Stimulated activated effector memory CD8-positive, alpha-beta T cell treated with anti-CD3 and anti-CD28 coated beads, Interleukin-12 subunit alpha, Interleukin-12 subunit beta, amount 100 ng/mL, for 72 hours (primary cell): ENCODE results near the gene IGFBP3.
A peak's percentile ranks its signal among the peaks of the same experiment; 100 is the strongest.
"Not testable (repeated sequence)": the region's sequence is repeated elsewhere in the genome, so short reads cannot be mapped to it uniquely, and the experiment has no call there.

Experiments
- ATAC-seq: fragments of 150-1000 bp; cut with Tn5 transposase; 2 replicates; pipeline ENCODE4 v1.10.0; 2021
- DNase-seq, 2 donors: peaks; one replicate each; pipeline ENCODE4 v3.0.0; 2021 to 2022; ENCODE audit warnings: low spot score in 2 of 2
- H3K27ac Mint-ChIP-seq: one replicate; pipeline ENCODE4 v1.8.0; 2022; ENCODE audit warnings: mild to moderate bottlenecking, mixed read lengths
- H3K36me3 Mint-ChIP-seq: one replicate; pipeline ENCODE4 v1.8.0; 2022; ENCODE audit warnings: mild to moderate bottlenecking, mixed read lengths
- H3K4me1 Mint-ChIP-seq: one replicate; pipeline ENCODE4 v1.8.0; 2022; ENCODE audit warnings: mixed read lengths
- H3K4me3 Mint-ChIP-seq: one replicate; pipeline ENCODE4 v1.8.0; 2022; ENCODE audit warnings: mild to moderate bottlenecking, mixed read lengths
- H3K9me3 Mint-ChIP-seq: one replicate; pipeline ENCODE4 v1.8.0; 2022; ENCODE audit warnings: mixed read lengths

Gene IGFBP3, protein sequence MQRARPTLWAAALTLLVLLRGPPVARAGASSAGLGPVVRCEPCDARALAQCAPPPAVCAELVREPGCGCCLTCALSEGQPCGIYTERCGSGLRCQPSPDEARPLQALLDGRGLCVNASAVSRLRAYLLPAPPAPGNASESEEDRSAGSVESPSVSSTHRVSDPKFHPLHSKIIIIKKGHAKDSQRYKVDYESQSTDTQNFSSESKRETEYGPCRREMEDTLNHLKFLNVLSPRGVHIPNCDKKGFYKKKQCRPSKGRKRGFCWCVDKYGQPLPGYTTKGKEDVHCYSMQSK

DNA sequence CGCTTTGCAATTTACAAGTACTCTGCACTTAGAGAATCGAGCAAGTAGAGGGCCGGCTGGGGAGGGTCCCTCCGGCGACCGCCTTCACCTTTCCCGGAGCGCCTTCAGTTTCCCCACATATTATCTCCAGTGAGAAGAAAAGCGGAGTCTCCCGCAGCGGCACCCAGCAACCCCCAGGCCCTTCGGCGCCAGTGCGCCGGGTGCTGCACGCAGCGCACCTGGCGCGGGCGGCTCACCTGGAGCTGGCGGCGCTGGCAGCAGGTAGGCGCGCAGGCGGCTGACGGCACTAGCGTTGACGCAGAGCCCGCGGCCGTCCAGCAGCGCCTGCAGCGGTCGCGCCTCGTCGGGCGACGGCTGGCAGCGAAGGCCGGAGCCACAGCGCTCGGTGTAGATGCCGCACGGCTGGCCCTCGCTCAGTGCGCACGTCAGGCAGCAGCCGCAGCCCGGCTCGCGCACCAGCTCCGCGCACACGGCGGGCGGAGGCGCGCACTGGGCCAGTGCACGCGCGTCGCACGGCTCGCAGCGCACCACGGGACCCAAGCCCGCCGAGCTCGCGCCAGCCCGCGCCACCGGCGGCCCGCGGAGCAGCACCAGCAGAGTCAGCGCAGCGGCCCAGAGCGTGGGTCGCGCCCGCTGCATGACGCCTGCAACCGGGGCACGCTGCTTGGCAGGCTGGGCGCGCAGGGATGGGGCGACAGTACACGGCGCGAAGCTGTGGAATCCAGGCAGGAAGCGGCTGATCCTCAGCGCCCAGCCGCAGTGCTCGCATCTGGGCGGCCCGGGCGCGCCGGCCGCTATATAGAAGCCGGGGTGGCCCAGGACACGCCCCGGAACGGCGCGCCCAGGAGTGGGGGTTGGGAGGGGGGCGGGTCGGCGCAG is at the start of gene IGFBP3:
TSS of gene IGFBP3 (minus strand) at position 771 of the 879 bp plus-strand sequence. CDS start at position 639, 132 bp downstream.
- DNase-seq: no peak
- H3K4me3 Mint-ChIP-seq: peak within 1 kb of the TSS; percentile 47
- ATAC-seq: peak; percentile 31
- no peaks in the 10 kb centered on the region for H3K36me3 Mint-ChIP-seq
- no peak within 1 kb of the TSS for H3K27ac Mint-ChIP-seq
- H3K9me3 Mint-ChIP-seq: no peaks in the 10 kb centered on the region
- peaks cover 20% of the 10 kb centered on the region for H3K4me1 Mint-ChIP-seq

DNA sequence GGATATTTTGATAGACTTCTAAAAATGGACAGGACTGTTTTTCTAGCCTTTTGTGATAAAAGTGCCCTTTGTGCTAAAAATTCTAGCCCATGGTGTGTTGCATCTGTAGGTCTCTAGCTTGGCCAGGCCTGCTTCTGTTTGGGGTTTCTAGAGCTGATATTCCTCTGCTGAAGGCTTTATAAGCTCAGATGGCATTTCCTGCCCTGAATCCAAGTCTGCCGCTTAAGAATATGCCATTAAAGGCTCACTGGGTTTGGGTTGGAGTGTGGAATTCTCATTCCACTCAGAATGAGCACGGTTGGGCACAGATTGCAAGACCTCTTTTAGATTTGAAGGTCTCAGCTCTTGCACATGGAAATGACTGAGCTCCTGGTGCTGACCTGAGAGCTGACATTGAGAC is 49.4 kb upstream of the IGFBP3 start:
- Mint-ChIP-seq H3K4me3 (no peak overlapping the region), H3K27ac (no peak overlapping the region), H3K4me1 (peaks cover 6% of the 10 kb centered on the region), H3K36me3 (no peaks in the 10 kb centered on the region), H3K9me3 (no peaks in the 10 kb centered on the region)
- ATAC-seq (no peak), DNase-seq (no peak)

DNA sequence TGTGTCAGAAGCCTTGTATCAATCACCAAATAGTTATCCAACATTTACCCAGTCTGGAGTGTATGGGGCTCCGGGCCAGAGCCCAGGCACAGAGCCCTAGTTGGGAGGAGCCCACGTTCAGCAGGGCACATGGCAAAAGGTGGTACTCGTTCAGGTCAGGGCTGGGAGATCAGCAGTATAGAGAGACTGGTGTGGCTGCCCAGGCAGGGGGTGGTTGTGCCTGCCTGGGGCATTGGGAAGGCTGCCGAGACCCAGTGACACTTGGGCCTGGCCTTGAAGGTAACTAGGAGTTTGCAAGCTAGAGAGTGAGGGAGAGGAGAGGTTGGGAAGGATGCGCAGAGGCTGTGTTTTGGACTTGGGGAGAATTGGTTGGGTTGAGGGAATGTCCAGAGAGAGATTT is 48.9 kb upstream of the IGFBP3 start:
- H3K36me3 Mint-ChIP-seq: no peaks in the 10 kb centered on the region
- ATAC-seq: no peak
- no peak overlapping the region for H3K27ac Mint-ChIP-seq
- DNase-seq: no peak
- no peak overlapping the region for H3K4me3 Mint-ChIP-seq
- H3K9me3 Mint-ChIP-seq: no peaks in the 10 kb centered on the region
- peaks cover 6% of the 10 kb centered on the region for H3K4me1 Mint-ChIP-seq

DNA sequence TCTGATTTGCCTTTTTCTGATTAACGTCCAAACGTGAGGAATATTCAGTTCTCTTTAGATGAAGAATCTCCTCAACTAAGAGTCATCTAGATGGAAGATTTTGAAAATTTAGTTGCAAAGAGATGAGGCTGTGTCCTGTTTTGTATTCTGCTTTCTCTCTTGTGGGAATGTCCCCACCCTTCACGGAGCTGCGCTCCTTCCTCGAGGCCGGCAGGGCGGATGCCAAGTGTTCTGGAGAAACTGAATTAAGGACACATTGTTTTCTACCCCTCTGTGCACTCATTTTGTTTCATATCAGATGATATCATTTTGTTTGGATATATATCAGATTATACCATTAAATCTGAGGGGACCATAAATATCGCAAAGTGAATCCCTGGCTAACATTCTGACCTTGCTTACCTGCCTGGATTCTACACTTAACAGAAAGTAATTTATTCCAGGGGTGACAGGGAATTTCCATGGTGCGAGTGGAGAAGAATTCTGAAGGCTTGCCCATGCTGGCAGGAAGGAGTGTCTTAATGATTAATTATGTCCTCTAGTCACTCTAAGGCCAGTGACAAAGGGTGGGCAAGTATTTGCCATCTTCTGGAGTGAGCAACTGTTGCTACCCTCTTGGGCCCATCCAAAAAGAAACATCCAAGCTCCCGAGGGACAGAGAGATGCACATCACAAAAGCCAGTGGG is 47.9 kb upstream of the IGFBP3 start:
- DNase-seq: peak in 1 of 2 donors; percentile 18
- H3K9me3 Mint-ChIP-seq: no peaks in the 10 kb centered on the region
- H3K36me3 Mint-ChIP-seq: no peaks in the 10 kb centered on the region
- no peak for ATAC-seq
- peaks cover 6% of the 10 kb centered on the region for H3K4me1 Mint-ChIP-seq
- H3K27ac Mint-ChIP-seq: no peak overlapping the region
- H3K4me3 Mint-ChIP-seq: no peak overlapping the region

DNA sequence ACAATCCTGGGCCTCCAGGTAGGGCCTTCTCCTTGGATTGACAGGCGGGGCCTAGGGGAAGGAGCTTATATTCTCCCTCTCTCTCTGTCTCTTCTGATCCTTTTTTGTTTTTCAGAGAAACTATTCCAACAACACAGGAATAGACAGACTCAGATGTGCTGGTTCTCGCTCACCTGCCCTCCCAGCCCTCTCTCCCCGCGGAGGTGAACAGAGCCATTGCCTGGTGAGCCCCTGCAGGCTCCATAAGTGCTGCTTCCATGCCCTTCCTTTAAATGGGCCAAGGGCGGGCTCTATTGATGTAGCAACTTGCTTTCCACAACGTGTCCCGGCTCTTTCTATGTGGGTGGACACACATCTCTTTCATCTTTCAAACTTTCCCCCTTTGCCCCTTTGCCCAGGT is 47.2 kb upstream of the IGFBP3 start:
- no peak overlapping the region for H3K27ac Mint-ChIP-seq
- H3K4me3 Mint-ChIP-seq: no peak overlapping the region
- no peak for DNase-seq
- H3K4me1 Mint-ChIP-seq: peaks cover 6% of the 10 kb centered on the region
- no peak for ATAC-seq
- H3K9me3 Mint-ChIP-seq: no peaks in the 10 kb centered on the region
- H3K36me3 Mint-ChIP-seq: no peaks in the 10 kb centered on the region

DNA sequence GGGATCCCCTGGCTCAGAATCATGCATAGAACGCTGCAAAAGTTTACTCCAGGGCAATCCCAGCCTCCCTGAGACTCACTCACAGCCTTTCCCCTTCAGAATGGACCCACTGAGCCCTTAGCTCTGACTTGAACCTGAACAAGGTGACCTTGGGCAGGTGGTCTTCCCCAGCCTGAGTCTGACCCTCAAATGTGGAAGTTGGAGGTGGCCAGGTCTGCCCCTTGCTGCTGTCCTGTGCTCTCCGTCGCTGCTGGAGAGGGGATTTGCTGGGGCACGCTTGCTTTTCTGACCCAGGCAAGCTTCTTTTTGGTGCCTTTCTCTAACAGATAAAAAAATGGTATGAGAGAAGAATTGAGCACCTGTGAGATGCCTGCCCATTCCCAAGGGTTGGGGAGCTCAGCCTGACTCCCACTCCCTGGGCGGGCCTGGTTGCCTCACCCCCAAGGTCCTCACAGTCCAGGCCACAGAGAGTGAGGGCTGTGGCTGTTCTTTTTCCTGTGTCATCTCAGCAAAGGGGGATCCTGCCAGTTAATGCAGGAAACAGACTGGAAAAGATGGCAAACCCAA is 46.6 kb upstream of the IGFBP3 start:
- no peak overlapping the region for H3K27ac Mint-ChIP-seq
- DNase-seq (peak in 1 of 2 donors; percentile 32), ATAC-seq (no peak)
- no peaks in the 10 kb centered on the region for H3K9me3 Mint-ChIP-seq
- no peaks in the 10 kb centered on the region for H3K36me3 Mint-ChIP-seq
- H3K4me1 Mint-ChIP-seq: peaks cover 2% of the 10 kb centered on the region
- H3K4me3 Mint-ChIP-seq: no peak overlapping the region

DNA sequence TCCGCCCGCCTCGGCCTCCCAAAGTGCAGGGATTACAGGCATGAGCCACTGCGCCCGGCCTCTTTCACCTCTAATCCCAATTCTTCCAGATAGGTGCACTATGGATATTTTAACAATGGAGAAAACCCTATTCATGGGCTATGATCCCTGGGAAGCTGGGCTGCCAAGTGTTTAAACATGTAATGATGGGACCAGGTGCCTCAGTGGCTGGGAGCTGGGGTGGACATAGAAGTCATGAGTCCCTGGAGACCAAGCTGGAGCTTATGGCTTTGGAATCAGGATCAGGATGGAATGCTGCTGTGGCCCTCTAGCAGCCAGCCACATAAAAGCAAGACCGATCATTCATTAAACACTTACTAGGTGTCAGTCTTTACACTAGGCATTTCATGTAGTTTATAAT is 41.8 kb upstream of the IGFBP3 start:
- ATAC-seq (no peak), DNase-seq (no peak)
- Mint-ChIP-seq H3K36me3 (no peaks in the 10 kb centered on the region), H3K4me3 (no peak overlapping the region), H3K9me3 (no peaks in the 10 kb centered on the region), H3K4me1 (no peaks in the 10 kb centered on the region), H3K27ac (no peak overlapping the region)

DNA sequence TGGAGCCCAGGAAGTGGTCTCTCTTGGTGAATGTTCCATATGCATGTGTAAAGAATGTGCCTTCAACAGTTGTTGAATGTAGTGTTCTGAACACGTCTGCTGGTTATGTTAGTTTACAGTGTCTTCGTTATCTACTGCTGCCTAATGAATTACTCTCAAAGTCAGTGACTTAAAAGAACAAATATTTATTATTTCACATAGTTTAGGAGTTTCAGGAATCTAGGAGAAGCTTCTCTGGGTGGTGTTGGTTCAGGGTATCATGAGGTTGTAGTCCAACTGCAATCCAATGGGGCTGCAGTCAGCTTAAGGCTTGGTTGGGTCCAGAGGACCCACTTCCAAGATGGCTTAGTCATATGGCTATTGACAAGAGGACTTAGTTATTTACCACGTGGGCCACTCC is 36.6 kb upstream of the IGFBP3 start:
- no peak overlapping the region for H3K27ac Mint-ChIP-seq
- H3K4me1 Mint-ChIP-seq: no peaks in the 10 kb centered on the region
- no peak for ATAC-seq

DNA sequence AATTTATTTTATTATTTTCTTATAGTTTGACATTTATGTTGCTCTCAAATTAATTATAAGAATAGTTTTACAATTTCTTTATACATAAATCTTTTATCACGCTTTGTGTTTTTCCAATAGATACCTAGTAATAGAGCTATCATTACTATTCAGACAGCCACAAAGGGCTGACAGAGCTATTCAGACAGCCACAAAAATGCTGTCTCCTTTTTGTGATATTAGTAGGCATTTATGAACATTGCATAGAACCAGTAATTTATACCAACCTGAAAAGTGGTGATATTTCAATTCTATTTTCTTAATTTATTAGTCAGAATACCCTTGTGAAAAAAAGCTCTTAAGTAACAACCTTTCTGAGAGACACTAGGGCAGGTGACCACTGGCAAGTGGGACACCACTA is 34.2 kb upstream of the IGFBP3 start:
- no peak for DNase-seq
- Mint-ChIP-seq H3K4me3 (no peak overlapping the region), H3K36me3 (no peaks in the 10 kb centered on the region), H3K4me1 (no peaks in the 10 kb centered on the region), H3K27ac (no peak overlapping the region), H3K9me3 (peaks cover 2% of the 10 kb centered on the region)
- ATAC-seq: no peak

More for the DNA sequence above, 36.6 kb upstream of the IGFBP3 start:
- DNase-seq: peak in 1 of 2 donors; percentile 12
- Mint-ChIP-seq H3K36me3 (no peaks in the 10 kb centered on the region), H3K9me3 (no peaks in the 10 kb centered on the region), H3K4me3 (no peak overlapping the region)

DNA sequence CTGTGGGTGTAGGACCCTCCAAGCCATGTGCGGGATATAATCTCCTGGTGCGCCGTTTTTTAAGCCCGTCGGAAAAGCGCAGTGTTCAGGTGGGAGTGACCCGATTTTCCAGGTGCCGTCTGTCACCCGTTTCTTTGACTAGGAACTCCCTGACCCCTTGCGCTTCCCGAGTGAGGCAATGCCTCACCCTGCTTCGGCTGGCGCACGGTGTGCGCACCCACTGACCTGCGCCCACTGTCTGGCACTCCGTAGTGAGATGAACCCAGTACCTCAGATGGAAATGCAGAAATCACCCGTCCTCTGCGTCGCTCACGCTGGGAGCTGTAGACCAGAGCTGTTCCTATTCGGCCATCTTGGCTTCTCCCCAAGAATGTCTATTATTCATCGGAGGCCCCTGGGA is 32.0 kb upstream of the IGFBP3 start:
- not testable (repeated sequence) for DNase-seq, H3K9me3 Mint-ChIP-seq, H3K27ac Mint-ChIP-seq, H3K4me3 Mint-ChIP-seq, ATAC-seq, H3K36me3 Mint-ChIP-seq, H3K4me1 Mint-ChIP-seq

DNA sequence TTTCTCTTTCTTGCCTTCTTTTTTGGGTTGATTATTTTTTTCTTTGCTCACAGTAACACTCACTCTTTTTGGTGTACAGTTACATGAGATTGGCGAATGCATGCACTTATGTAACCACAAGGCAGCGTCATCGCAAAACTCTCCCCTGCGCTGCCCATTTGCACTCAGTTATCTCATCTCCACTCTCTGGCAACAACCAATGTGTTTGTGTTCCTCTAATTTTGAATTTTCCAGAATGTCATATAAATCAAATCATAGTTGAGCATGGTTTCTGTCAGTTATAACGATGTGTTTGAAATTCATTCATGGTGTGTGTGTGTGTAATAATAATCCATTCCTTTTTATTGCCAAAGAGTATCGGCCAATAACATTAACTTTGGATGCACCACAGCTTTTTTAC is 23.0 kb upstream of the IGFBP3 start:
- ATAC-seq: no peak
- H3K4me3 Mint-ChIP-seq: no peak overlapping the region
- H3K4me1 Mint-ChIP-seq: peaks cover 7% of the 10 kb centered on the region
- peaks cover 4% of the 10 kb centered on the region for H3K9me3 Mint-ChIP-seq
- H3K27ac Mint-ChIP-seq: no peak overlapping the region
- no peak for DNase-seq
- H3K36me3 Mint-ChIP-seq: no peaks in the 10 kb centered on the region

DNA sequence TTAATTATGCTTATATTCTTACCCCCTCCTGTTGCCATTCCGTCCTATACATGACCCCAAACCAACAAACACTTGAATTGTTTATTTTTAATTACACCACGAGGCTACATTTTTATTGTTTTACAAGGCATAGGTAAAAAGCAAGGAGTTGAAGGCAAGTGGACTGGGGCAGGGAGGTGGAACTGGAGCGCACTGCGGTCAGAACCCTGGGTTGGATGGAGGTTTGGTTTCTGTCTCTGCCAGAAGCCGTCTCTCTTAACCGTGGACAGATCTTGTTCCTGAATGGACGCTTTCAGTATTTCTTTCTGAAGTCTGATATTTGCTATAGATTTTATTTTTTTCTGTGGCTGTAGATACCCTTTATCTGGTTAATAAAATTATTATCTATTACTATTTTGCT is 19.9 kb upstream of the IGFBP3 start:
- Mint-ChIP-seq H3K4me1 (peaks cover 12% of the 10 kb centered on the region), H3K36me3 (no peaks in the 10 kb centered on the region), H3K4me3 (peak overlapping the region; percentile 51), H3K9me3 (peaks cover 4% of the 10 kb centered on the region), H3K27ac (no peak overlapping the region)
- ATAC-seq: no peak
- DNase-seq: no peak

DNA sequence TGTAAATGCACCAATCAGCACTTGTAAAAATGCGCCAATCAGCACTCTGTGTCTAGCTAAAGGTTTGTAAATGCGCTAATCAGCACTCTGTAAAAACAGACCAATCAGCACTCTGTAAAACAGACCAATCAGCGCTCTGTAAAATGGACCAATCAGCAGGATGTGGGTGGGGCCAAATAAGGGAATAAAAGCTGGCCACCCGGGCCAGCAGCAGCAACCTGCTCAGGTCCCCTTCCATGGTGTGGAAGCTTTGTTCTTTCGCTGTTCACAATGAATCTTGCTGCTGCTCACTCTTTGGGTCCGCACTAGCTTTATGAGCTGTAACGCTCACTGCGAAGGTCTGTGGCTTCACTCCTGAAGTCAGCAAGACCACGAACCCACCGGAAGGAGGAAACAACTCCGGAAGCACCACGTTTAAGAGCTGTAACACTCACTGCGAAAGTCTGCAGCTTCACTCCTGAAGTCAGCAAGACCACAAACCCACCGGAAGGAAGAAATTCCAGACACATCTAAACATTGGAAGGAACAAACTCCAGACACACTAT is 19.2 kb upstream of the IGFBP3 start:
- H3K9me3 Mint-ChIP-seq, H3K27ac Mint-ChIP-seq, DNase-seq, H3K36me3 Mint-ChIP-seq: not testable (repeated sequence)
- Mint-ChIP-seq H3K4me1 (peaks cover 12% of the 10 kb centered on the region), H3K4me3 (peak overlapping the region; percentile 51)
- ATAC-seq: peak; percentile 36

DNA sequence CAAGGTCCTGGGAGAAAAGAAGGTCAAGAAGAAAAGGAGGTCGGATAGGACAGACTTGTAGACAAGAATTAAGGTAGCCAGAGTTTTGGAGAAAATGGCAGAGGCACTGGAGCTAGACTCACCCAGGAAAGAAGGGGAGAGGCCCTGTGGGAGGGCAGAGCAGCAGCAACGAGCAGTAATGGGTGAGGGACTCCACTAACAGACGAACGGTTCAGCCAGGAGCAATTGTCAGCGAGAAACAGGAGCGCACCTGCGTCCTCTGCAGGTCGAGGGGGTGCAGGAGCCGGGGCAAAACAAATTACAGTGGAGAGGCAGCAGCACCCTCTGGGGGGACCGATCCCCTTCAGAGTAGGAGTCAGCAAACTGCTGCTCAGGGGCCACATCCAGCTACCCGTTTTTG is 18.5 kb upstream of the IGFBP3 start:
- peak overlapping the region; percentile 1 for H3K4me3 Mint-ChIP-seq

More for the DNA sequence above, 18.5 kb upstream of the IGFBP3 start:
- peaks cover 4% of the 10 kb centered on the region for H3K9me3 Mint-ChIP-seq
- H3K36me3 Mint-ChIP-seq: no peaks in the 10 kb centered on the region
- no peak for DNase-seq
- no peak for ATAC-seq
- H3K27ac Mint-ChIP-seq: no peak overlapping the region
- peaks cover 12% of the 10 kb centered on the region for H3K4me1 Mint-ChIP-seq
